NCI-H460 (cell line): ENCODE data around the gene ZNF786. TPM values are rescaled to one million over a fixed set of nuclear protein-coding genes. Genes with fewer than 3 reads are reported as not detected.
"Not testable (repeated sequence)": the region's sequence is repeated elsewhere in the genome, so short reads cannot be mapped to it uniquely, and the experiment has no call there.

Source experiments
- DNase-seq: peaks from one replicate; pipeline ENCODE4 v3.0.0-alpha.2; 2016; ENCODE audit warnings: low read depth; ENCODE audit errors: extremely low read depth
- total RNA-seq: library from RNA; depleted of rRNA; stranded (reverse); fragments of >200 nt; shearing (Covaris generic); gene quantifications from 2 replicates; pipeline ENCODE4 v1.2.3, GENCODE V29; 2014

ZNF786 gene
- total RNA-seq, 1 experiment from 2014 or later = 5.0 TPM

- DNase-seq = no peak
Measured at GRCh38 chr7:149085866-149086265, 4.7 kb downstream of the ZNF786 start.

GRCh38 chr7:149084407-149084806 is 6.1 kb downstream of the ZNF786 start:
- DNase-seq = no peak

DNA sequence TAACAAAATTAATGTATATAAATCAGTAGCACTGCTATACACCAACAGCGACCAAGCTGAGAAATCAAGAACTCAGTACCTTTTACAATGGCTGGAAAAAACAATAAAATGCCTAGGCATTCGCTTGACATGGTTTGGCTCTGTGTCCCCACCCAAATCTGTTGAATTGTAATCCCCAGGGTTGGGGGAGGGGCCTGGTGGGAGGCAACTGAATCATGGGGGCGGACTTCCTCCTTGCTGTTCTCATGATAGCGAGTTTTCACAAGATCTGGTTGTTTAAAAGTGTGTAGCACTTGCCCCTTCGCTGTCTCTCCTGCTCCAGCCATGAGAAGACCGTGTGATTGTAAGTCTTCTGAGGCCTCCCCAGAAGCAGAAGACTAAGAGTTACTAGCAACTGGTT is 8.6 kb downstream of the ZNF786 start:
- no peak for DNase-seq

GRCh38 chr7:149077594-149077993 is 12.9 kb downstream of the ZNF786 start:
- no peak for DNase-seq

DNA sequence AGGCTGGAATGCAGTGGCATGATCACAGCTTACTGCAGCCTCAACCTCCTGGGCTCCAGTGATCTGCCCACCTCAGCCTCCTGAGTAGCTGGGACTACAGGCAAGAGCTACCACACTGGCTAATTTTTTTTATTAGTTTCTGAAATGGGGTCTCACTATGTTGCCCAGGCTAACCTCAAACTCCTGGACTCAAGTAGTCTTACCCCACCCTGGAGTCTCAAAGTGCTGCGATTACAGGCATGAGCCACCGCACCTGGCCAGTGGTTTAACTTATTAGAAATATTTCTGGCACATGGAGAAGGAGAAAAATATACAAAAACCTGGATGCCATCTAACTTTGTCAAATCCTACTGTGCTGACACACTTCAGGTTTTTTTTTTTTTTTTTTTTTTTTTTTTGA is 15.2 kb downstream of the ZNF786 start:
- no peak for DNase-seq

DNA sequence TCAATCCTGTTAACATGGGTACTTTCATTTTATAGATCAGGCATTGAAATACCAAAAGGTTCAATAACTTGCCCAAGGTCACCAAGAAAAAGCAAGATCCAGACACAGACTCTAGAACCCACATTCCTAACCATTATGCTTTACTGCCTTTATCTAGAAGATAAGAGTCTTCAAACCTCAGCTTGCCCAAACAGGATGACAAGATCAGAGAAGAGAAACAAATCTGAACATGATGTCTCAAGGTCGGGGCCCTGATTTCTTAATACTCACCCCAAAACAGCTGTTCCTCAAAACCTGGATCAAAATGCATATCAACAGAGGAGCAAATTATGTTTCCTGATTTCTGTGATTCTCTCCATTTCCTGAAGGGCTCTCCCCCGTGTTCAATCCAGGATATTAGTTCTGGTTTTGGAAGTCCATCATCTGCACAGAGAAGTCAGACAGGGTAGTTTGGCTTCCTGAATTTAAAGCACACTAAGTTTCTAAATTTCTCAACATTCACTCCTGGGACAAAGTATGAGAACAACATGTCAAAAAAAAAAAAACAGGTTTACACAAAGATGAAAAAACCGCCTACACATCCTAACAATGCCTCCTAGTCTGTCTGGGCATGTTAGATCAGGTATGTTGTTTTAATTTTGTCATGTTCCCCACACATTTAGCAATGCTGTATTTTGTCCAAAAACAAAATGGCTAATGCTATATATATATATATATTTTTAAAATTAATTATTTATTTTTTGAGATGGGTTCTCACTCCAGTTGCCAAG is 16.2 kb downstream of the ZNF786 start:
- no peak for DNase-seq

DNA sequence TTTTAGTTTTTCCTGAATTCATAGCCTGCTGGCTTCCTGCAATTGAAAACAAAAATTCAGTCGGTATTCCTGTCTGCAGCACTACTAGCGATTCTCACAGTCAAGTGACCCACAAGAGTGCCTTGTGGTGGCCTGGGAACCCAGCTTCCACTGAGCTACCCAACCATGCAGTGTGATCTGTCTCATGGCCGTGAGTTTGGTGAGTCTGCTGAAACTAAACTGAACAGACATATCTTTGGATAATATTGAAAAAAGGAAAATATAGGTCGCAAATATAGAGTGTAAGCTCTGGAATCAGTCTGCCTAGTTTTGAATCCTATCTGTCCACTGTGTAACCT is 18.1 kb downstream of the ZNF786 start:
- DNase-seq = no peak

- peak; percentile 17 for DNase-seq
Measured at GRCh38 chr7:149071641-149072437, 18.7 kb downstream of the ZNF786 start.

GRCh38 chr7:149071182-149071635 is 19.3 kb downstream of the ZNF786 start:
- DNase-seq = no peak

GRCh38 chr7:149070372-149071125 is 20.0 kb downstream of the ZNF786 start:
- DNase-seq = no peak

DNA sequence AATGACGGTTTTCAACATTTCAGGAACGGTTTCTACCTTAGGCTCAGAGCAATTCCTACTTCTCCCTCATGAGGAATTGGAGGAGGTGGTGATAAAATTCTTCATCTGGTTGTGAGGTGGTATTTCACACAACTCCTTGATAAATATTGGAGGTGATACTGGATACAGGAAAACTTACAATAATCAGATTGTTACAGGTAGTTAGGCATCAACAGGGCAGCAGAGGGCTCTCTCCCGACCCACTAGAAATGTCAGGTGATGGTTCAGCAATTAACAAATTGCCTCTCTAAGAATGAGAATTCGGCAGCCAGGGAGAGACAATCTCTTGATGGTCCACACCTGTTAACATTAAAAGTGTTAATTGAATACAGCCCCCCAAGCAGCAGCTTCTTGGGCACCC is 22.6 kb downstream of the ZNF786 start:
- no peak for DNase-seq

DNA sequence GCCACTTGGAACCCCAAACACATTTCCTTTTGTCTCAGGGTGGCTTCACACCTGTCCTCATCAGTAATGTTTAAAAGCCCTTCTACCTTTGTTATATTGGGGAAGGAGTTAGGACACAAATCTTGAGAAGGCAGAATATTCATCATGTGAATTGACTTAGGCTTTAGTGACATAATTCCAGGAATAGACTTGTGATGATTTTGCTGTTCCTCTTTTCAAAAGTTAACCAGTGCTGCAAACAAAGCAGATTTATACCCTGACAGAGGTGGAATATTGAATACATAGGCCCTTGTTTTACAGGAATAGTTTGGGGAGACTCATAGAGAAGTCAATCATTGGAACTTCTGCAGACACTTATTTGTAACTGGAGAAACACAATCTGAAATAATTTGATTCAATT is 27.0 kb downstream of the ZNF786 start:
- DNase-seq = no peak

- not testable (repeated sequence) for DNase-seq
Measured at GRCh38 chr7:149062217-149062899, 28.2 kb downstream of the ZNF786 start.

GRCh38 chr7:149060156-149060555 is 30.4 kb downstream of the ZNF786 start:
- no peak for DNase-seq

GRCh38 chr7:149053885-149054284 is 36.6 kb downstream of the ZNF786 start:
- DNase-seq = no peak

DNA sequence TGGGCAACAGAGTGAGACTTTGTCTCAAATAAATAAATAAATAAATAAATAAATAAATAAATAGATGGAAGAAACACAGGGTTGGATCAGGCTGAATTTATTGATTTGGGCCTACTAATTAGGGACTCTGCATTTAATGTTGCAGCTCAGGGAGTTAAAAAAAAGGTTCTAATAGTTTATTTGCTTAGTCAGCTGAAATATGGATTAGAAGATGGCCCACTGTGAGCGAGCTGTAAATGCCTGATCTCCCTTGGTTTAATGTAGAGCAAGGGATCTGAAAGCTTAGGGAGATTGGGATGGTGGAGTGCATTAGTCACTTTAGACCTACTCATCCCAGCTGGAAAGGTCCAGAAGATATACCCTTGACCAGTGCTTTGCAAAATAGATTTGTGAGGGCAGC is 37.1 kb downstream of the ZNF786 start:
- DNase-seq = no peak

DNA sequence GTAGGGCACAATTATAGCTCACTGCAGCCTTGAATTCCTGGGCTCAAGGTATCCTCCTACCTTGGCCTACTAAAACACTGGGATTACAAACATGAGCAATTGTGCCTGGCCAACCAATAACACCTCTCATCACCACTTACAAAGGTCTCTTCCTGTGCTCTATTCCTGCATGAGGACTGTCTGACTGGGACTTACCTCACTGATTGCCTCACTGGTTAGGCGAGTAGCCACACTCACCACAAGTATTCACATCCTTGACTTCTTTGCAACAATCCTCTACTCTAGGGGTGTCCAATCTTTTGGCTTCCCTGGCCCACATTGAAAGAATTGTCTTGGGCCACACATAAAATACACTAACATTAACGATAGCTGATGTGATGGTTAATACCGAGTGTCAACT is 39.6 kb downstream of the ZNF786 start:
- DNase-seq = no peak

DNA sequence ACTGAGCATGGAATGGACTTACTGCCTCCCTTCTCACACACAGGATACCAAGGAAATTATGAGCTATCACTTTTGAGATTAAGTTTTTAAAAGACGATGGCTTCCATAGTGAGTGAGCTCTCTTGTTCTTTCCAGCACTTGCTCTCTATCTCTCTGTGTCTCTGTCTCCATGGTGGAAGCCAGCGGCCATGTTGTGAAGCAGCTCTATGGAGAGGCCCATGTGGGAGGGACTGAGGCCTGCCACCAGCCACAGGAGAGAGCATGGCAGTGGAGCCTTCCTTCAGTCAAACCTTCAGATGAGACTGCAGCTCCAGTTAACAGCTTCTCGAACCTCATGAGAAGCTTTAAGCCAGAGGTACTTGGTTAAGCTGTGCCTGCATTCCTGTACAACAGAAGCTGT is 41.7 kb downstream of the ZNF786 start:
- DNase-seq = no peak

DNA sequence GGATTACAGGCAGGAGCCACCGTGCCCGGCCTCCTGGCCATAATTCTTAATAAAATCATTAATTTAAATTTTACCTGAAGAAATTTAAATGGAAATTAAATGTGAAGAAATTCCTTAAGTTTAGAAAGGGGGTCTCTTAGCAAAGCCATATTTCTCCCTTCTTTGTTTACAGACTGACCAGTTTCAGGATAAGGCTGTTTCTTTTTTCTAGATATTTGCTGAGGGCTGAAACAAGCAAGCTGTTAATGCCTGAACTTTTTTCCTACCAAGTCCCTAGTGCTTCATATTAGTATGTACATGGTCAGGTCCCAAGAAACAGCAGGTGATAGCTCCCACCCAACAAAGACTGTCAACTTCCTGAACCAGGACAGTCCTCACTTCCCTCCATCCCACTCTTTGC is 44.1 kb downstream of the ZNF786 start:
- no peak for DNase-seq

- no peak for DNase-seq
Measured at GRCh38 chr7:149043936-149044335, 46.6 kb downstream of the ZNF786 start.

GRCh38 chr7:149041350-149041749 is 49.2 kb downstream of the ZNF786 start:
- no peak for DNase-seq
